GM18519 (cell line): Measurements from ENCODE around the gene ZBED5.
"Not testable (repeated sequence)": the region's sequence is repeated elsewhere in the genome, so short reads cannot be mapped to it uniquely, and the experiment has no call there.

ENCODE experiments used
- ATAC-seq: cut with Tn5 transposase; IDR thresholded peaks from one replicate; pipeline ENCODE4 v1.9.1; 2021; ENCODE audit warnings: mild to moderate bottlenecking, moderate library complexity; ENCODE audit not compliant: unreplicated experiment, low FRiP score

ZBED5 gene

DNA sequence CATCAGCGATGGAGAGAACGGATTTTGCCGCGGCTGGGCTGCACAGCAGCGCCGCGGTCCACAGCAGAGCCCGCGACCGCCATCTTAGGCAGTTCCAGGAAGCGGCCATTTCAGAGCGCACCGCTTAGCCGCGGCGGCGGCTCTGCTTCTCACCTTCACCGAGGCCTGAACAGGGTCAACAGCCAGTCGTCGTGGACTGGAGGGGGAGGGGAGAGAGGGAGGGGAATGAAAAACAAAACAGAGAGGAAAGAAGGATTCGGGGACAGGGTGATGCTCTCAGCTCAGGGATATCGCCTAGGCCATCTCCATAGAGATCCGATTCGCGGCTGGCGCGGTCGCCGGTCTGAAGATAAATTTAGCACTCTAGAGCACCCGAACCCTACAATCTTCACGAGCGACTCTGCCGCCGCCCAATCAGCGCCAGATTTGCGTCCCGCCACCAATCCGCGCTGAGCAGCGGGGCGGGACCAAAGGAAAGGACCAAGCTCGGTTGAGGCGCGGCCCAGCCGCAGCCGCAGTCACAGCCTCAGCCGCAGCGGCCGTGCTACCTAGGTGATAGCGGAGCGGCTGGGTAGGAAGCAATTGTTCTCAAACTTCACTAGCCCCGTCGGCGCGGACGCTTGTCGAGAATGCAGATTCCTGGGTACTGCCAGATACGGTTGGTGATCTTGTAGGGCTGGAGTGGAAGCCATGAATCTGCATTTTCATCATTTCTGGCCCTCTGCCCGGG, at the start of gene ZBED5:
Gene ZBED5, minus strand, starts transcription at position 345 of the 730 bp plus-strand sequence. CDS start 3,108 bp downstream, outside the sequence.
- peak; percentile 96 for ATAC-seq

GRCh38 chr11:10906521-10906920, 48.7 kb upstream of the ZBED5 start:
- no peak for ATAC-seq

DNA sequence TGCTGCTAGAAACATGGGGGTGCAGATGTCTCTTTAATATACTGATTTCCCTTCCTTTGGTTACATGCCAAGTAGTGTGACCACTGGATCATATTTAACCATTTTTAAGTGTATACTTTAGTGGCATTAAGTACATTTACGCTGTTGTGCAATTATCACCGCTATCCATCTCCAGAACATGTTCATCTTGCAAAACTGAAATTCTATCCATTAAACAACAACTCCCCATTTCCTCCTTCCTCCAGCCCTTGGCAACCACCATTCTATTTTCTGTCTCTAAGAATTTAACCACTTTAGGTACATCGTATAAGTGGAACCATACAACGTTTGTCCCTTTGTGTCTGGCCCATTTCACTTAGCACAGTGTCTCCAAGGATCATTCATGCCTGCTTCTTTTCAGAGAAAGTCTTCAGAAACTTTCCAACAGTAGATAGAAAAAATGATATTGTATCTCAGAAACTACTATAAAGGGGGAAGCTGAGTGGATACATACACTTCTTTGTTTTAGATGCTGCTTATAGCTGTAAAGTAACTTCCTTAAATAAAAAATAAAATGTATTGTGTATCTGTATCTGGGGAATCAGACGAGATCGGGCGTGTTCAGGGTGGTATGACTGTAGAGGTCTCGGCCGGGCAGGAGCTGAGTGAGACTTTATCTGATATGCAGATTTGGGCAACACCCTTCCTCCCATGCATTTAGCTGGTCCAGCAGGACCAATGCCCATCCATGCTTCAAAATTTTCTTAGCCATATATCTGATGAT, 44.6 kb upstream of the ZBED5 start:
- ATAC-seq: no peak

GRCh38 chr11:10900681-10901415, 43.0 kb upstream of the ZBED5 start:
- ATAC-seq: no peak

GRCh38 chr11:10899121-10899830, 41.4 kb upstream of the ZBED5 start:
- ATAC-seq: no peak

DNA sequence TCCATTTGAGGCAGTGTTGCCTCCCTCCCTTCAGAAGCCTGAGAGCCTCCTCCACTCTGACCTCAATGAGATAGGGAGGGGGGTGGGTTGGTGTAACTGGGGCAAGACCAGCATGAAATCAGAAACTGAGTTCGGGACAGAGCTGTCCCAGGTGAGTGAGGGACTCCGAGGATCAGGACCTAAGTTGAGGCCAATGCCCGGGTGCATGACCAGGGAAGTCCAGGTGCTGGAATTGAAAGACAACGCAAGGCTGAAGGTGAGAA, 40.8 kb upstream of the ZBED5 start:
- ATAC-seq: no peak

GRCh38 chr11:10898003-10898762, 40.3 kb upstream of the ZBED5 start:
- no peak for ATAC-seq

DNA sequence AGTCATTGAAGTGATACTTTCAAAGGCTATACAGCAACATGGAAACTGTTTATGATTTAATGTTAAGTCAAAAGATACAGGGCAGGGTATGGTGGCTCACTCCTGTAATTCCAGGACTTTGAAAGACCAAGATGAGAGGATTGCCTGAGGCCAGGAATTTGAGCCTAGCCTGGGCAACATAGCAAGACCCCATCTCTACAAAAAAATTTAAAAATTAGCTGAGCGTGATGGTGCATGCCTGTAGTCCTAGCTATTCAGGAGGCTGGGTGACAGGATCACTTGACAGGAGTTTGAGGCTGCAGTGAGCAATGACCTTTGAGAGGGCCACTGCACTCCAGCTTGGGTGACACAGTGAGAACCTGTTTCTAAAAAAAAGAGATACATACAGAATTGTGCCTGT, 39.3 kb upstream of the ZBED5 start:
- no peak for ATAC-seq

DNA sequence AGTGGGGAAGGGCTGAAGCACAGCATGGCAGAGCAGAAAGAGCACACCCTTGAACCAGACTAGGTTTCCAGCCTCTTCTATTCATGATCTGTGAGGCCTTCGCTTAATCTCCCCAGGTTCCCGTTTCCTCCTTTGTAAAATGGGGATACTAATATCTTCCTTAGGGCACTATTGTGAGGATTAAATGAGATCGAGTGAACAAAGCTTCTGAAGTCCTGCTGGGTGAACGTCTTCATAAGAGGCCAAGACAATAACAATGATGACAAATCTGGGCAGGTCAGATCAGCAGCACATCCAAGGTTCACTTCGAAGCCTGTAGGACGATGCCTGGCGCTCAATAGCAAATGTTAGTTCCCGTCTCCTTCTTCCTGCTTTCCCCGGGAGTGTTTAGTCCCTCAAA, 38.6 kb upstream of the ZBED5 start:
- no peak for ATAC-seq

DNA sequence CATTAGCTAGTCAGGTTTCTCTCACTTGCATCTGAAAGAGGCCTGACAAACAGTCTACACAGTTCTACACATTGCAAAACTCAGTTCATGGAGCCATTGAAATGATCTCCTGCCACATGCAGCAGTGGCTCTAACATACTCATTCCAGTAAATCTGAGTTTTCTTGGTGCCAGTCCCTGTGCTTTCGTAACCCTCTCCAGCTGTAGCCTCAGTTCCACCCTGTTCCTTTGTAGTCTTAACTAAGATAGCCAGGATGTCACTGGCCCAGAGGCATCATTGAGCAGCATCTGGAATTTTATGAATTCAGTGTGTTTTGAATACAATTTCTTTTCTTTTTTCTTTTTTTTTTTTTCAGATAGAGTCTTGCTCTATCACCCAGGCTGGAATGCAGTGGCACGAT, 37.4 kb upstream of the ZBED5 start:
- ATAC-seq: no peak

DNA sequence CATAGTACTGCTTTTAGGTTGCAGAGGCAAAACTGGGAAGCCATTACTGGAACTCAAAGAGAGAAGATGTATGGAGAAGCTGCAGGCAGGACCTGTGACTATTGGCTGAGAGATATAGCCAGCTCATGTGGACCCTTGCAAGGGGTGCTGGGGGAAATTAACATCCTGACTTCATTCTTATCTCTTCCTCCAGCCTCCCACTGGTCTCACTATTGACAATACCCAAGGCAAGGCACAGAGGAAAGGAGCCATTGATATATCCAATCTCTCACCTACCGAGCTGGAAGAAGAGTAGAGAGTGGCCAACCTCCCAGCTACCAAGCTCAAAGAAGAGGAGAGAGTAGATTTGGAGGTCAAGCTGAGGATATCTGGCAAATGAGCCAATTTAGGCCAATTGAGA, 36.8 kb upstream of the ZBED5 start:
- ATAC-seq: no peak

- no peak for ATAC-seq
Measured at GRCh38 chr11:10893714-10894151, 35.9 kb upstream of the ZBED5 start.

DNA sequence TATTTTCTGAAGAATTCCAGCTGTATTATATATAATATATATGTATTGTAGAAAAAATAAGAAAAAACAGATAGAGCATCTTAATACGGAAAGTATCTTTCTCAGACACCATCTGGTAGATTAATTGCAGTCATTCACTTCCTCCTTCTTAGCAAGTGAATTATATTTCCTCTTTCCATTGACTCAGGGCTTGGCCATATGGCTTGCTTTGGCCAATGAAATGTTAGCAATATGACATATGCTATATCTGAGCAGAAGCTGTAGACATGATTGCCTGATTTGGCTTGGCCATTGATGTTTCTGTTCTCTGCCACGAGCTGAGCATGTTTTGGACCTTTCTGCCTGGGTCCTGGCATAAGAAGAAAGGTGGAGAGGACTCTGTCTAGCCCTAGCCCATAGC, 34.4 kb upstream of the ZBED5 start:
- no peak for ATAC-seq

DNA sequence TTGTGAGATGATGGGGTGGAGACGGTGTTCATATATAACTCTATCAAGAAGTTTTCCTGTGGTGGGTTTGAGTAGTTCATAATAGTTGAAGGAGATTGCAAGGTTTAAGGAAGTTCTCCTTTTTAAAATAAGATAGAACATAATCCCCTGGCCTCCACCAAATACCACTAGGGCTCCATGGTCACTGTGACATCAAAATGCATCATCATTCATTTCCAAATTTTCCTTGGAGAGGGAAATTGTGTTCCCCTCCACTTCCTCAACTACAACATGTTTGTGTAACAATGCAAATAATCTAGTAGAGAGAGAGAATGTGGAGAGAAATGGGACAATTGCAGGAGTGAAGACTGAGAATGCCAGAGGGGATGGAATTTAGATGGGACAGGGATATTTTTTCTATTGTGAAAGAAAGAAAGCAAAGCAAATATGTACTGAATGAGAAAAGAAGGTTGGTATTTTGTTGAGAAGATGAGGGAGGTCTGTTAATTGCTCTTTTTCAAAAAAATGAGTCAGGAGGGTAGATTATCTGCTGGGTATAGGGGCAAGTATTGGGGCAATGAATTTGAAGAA, 33.4 kb upstream of the ZBED5 start:
- no peak for ATAC-seq

DNA sequence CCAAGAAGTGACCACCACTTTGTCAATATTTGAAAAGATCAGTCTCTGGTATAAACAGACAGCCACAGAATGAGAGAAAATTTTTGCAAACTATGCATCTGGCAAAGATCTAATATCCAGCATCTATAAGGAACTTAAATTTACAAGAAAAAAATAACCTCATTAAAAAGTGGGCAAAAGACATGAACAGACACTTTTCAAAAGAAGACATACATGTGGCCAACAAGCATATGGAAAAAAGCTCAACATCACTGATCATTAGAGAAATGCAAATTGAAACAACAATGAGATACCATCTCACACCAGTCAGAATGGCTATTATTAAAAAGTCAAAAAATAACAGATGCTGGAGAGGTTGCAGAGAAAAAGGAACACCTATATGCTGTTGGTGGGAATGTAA, 32.2 kb upstream of the ZBED5 start:
- not testable (repeated sequence) for ATAC-seq

- ATAC-seq: no peak
Measured at GRCh38 chr11:10887307-10887706, 29.5 kb upstream of the ZBED5 start.

DNA sequence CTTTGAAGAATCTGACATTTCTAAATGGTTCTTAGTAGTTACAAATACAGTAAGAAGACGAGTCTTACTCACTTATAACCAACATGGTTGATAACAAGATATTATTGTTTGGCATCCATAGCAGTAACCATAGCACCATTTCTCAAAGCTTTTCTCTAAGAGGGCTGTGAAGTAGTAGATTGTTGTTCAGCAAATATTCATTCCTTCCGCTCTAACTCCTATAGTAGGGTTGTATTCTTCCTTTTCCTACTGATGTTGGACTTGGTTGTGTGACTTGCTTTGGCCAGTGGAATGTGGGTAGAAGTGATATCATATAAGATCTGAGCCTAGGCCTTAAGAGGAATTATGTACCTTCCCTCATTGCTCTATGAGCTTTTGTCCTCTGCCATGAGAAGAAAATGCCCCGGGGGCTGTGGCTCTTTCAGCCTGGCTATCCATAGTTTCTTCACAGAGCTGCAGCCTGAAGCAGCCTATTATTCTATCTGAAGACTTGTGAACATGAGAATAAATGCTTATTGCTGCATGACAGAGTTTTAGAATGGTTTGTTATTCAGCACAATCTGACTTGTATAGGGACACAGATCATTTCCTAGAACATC, 28.9 kb upstream of the ZBED5 start:
- no peak for ATAC-seq

DNA sequence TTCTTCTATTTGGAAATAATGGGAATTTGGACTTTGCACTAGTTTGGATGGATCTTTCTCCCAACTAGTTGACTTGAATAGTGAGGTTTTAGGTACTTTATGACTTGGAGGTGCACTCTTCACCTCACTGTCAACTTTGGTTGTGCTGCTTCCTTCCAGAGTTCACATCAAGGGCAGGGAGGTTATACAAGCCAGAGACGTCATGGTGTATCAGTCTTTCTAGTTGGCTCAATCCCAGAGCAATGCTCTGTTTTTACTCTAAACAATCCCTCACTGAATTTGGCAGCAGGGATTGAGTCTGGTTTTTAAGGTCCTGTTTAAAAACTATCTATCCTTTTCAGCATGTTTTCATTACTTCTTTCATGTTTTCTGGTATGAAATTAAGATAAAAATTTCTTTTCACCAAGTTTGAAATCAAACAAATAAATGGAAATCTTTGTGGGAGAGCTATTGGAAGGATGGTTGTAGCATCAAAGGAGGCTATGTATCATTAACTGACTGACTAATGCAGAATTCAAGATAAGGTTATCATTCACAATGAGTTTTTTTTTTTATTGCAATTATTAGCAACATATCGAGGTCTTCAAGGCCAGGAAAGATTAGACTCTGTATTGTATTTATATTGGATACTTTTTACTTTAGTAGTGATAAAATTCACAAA, 28.0 kb upstream of the ZBED5 start:
- no peak for ATAC-seq

- ATAC-seq: not testable (repeated sequence)
Measured at GRCh38 chr11:10884292-10884691, 26.4 kb upstream of the ZBED5 start.
